ENCODE measurements around the gene KCP. TPM values are rescaled to one million over a fixed set of nuclear protein-coding genes. Genes with fewer than 3 reads are reported as not detected.

KCP gene
- total RNA-seq, 2 experiments from 2014 or later, result 1.4 to 2.3 TPM

GRCh38 chr7:128835231-128835751 lies 75.2 kb downstream of the KCP start:
- CTCF ChIA-PET (ENCODE audit: unreplicated experiment), result no interaction called here
- H3K4me2 ChIP-seq (ENCODE audit: low read length), result no peak overlapping the region
- H3K4me1 ChIP-seq (ENCODE audit: insufficient read depth, low read length, poor library complexity, severe bottlenecking), result peaks cover 14% of the 10 kb centered on the region
- DNase-seq (ENCODE audit: low spot score), result no peak
- H3K9me3 ChIP-seq (ENCODE audit: low read length), result no peaks in the 10 kb centered on the region
- no peaks in the 10 kb centered on the region for H4K20me1 ChIP-seq (ENCODE audit: insufficient read depth, low read length)
- POLR2A ChIA-PET, result interaction anchor here (1.0 kb wide), 1 partner anchor 17 kb away, joined by 5 read pairs; no protein-coding TSS in a partner anchor
- TF ChIP-seq EZH2phosphoT487 (IDR thresholded peaks at IDR 0.05; ENCODE audit: borderline replicate concordance, low read depth, low read length), result no peak
- no peak for TF ChIP-seq CTCF (conservative IDR thresholded peaks at IDR 0.05; ENCODE audit: low read length)
- no peak overlapping the region for H3K4me3 ChIP-seq (ENCODE audit: low read depth, low read length, poor library complexity, severe bottlenecking)
- intact Hi-C loops (cut with micrococcal nuclease; ENCODE audit: unreplicated experiment), result no loop called here
- no peak overlapping the region for H2AFZ ChIP-seq (ENCODE audit: low read length)
- H3K9me2 ChIP-seq (ENCODE audit: insufficient read depth, low read length), result no peaks in the 10 kb centered on the region
- no peak overlapping the region for H3K27ac ChIP-seq (ENCODE audit: low read depth, low read length, poor library complexity, severe bottlenecking)
- no peaks in the 10 kb centered on the region for H3K36me3 ChIP-seq (ENCODE audit: insufficient read depth, low read length)
- H3K79me2 ChIP-seq (ENCODE audit: insufficient read depth, low read depth, low read length), result no peaks in the 10 kb centered on the region
- no TSS peak for BruUV-seq (replicated peaks)

- ChIA-PET POLR2A (interaction anchor here (0.9 to 1.0 kb wide), 2 partner anchors 16 to 173 kb away, joined by 3 to 5 read pairs; no protein-coding TSS in a partner anchor), CTCF (ENCODE audit: unreplicated experiment) (no interaction called here)
- H3K4me2 ChIP-seq (ENCODE audit: low read length), result no peak overlapping the region
- H2AFZ ChIP-seq (ENCODE audit: low read length), result no peak overlapping the region
- no peak for DNase-seq (ENCODE audit: low spot score)
- H3K27ac ChIP-seq (ENCODE audit: low read depth, low read length, poor library complexity, severe bottlenecking), result no peak overlapping the region
- no peaks in the 10 kb centered on the region for H4K20me1 ChIP-seq (ENCODE audit: insufficient read depth, low read length)
- H3K9me2 ChIP-seq (ENCODE audit: insufficient read depth, low read length), result no peaks in the 10 kb centered on the region
- intact Hi-C loops (cut with micrococcal nuclease; ENCODE audit: unreplicated experiment), result no loop called here
- no peak overlapping the region for H3K4me3 ChIP-seq (ENCODE audit: low read depth, low read length, poor library complexity, severe bottlenecking)
- no peaks in the 10 kb centered on the region for H3K79me2 ChIP-seq (ENCODE audit: insufficient read depth, low read depth, low read length)
- no peak for TF ChIP-seq EZH2phosphoT487 (IDR thresholded peaks at IDR 0.05; ENCODE audit: borderline replicate concordance, low read depth, low read length)
- TF ChIP-seq CTCF (conservative IDR thresholded peaks at IDR 0.05; ENCODE audit: low read length), result no peak
- BruUV-seq (replicated peaks), result no TSS peak
- peaks cover 14% of the 10 kb centered on the region for H3K4me1 ChIP-seq (ENCODE audit: insufficient read depth, low read length, poor library complexity, severe bottlenecking)
- H3K9me3 ChIP-seq (ENCODE audit: low read length), result no peaks in the 10 kb centered on the region
- no peaks in the 10 kb centered on the region for H3K36me3 ChIP-seq (ENCODE audit: insufficient read depth, low read length)
These were observed 76.6 kb downstream of the KCP start for GRCh38 chr7:128833946-128834325.

GRCh38 chr7:128833148-128833945 lies 77.2 kb downstream of the KCP start:
- Histone ChIP-seq H3K9me3 (ENCODE audit: low read length) (no peaks in the 10 kb centered on the region), H3K36me3 (ENCODE audit: insufficient read depth, low read length) (no peaks in the 10 kb centered on the region), H4K20me1 (ENCODE audit: insufficient read depth, low read length) (no peaks in the 10 kb centered on the region), H3K79me2 (ENCODE audit: insufficient read depth, low read depth, low read length) (no peaks in the 10 kb centered on the region), H3K27ac (ENCODE audit: low read depth, low read length, poor library complexity, severe bottlenecking) (no peak overlapping the region), H3K4me2 (ENCODE audit: low read length) (no peak overlapping the region), H3K4me3 (ENCODE audit: low read depth, low read length, poor library complexity, severe bottlenecking) (no peak overlapping the region), H3K9me2 (ENCODE audit: insufficient read depth, low read length) (no peaks in the 10 kb centered on the region), H3K4me1 (ENCODE audit: insufficient read depth, low read length, poor library complexity, severe bottlenecking) (peaks cover 14% of the 10 kb centered on the region), H2AFZ (ENCODE audit: low read length) (no peak overlapping the region)
- no peak for TF ChIP-seq EZH2phosphoT487 (IDR thresholded peaks at IDR 0.05; ENCODE audit: borderline replicate concordance, low read depth, low read length)
- TF ChIP-seq CTCF (conservative IDR thresholded peaks at IDR 0.05; ENCODE audit: low read length), result no peak
- CTCF ChIA-PET (ENCODE audit: unreplicated experiment), result no interaction called here
- no TSS peak for BruUV-seq (replicated peaks)
- intact Hi-C loops (cut with micrococcal nuclease; ENCODE audit: unreplicated experiment), result no loop called here
- POLR2A ChIA-PET, result interaction anchor here (0.6 to 1.2 kb wide), 3 partner anchors 173 to 248 kb away, joined by 3 to 8 read pairs (median 3); no protein-coding TSS in a partner anchor
- no peak for DNase-seq (ENCODE audit: low spot score)
